GM19023 (cell line): ENCODE data around the gene BAAT.

Experiments used
- ATAC-seq: cut with Tn5 transposase; IDR thresholded peaks from one replicate; pipeline ENCODE4 v1.9.1; 2021; ENCODE audit warnings: mild to moderate bottlenecking, moderate library complexity; ENCODE audit not compliant: unreplicated experiment

BAAT gene

GRCh38 chr9:101324245-101324804 lies 60.5 kb downstream of the BAAT start:
- no peak for ATAC-seq

DNA sequence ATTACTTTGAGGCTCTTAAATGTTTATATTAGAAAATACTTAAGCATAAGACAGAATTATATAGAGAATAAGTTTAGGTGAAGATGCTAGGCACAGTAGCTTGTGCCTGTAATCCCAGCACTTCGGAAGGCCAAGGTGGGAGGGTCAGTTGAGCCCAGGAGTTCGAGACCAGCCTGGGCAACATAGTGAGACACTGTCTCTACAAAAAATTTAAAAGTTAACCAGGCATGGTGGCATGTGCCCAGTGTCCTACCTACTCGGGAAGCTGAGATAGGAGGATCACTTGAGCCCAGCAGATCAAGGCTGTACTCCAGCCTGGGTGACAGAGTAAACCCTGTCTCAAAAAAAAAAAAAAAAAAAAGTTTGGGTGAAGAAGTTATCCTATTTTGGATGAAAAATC lies 61.7 kb downstream of the BAAT start:
- ATAC-seq: no peak

DNA sequence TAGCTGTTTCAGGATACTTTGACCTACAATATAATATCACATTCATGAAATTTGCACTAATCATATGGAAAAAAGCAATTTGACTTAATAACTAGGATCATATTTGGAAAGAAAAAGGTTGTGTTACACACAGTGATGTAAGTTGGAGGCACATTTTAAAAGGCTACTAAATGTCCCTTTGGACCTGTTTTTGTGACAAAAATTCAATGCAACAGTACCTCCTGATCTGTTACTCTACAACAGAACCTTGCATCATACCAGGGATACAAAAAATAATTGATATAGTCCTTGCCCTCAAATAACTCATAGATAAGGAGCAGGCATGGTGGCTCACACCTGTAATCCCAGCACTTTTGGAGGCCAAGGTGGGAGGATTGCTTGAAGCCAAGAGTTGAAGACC lies 67.1 kb downstream of the BAAT start:
- no peak for ATAC-seq

DNA sequence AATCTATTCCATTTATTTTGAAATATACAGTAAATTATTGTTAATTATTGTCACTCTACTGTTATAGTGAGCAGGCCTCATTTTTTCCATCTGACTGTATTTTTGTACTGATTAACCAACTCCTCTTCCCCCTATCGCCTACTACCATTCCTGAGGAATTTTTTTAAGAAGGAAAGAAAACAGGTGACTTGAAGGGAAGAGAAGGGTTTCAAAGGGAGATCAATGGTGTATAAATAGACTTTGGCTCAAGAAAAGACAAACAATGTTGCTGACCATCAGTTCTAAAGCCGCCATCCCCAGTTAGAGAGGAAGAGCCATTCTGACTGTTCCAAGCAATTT lies 69.7 kb downstream of the BAAT start:
- ATAC-seq: no peak

GRCh38 chr9:101312661-101313060 lies 72.1 kb downstream of the BAAT start:
- no peak for ATAC-seq

- ATAC-seq: no peak
These were observed 72.9 kb downstream of the BAAT start for GRCh38 chr9:101311758-101312420.

GRCh38 chr9:101311191-101311590 lies 73.6 kb downstream of the BAAT start:
- no peak for ATAC-seq
